WI38 (cell line): ENCODE results near the gene RAB15.

Experiments
- H3K4me3 ChIP-seq: 2 replicates; pipeline ENCODE4 v1.5.1; 2011; ENCODE audit warnings: low read depth, mild to moderate bottlenecking, control low read depth, low read length
- TF ChIP-seq, protein P1 (sequence below): IDR thresholded peaks from 2 replicates; pipeline ENCODE4 v1.5.1; 2012; ENCODE audit warnings: low read depth, mild to moderate bottlenecking, control low read depth, low read length

RAB15 gene

DNA sequence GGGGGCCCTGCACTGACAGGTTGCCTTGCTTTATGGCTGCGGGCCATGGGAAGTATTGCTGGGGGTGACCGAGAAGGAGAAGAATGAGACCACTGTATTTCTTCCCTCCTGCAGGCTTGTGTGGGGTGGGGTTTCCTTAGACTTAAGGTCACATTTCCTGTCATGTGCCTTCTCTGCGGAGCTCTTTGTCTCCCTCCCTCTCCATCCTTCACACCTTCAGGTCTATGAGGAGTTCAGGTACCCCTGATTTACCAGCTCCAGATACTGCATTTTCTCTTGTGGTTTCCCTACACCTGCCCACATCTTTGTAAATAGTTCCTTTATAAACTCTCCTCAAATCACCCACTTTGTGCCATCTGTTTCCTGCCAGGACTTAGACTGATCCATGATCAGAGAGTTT is 18.2 kb upstream of the RAB15 start:
- TF ChIP-seq, protein P1, sequence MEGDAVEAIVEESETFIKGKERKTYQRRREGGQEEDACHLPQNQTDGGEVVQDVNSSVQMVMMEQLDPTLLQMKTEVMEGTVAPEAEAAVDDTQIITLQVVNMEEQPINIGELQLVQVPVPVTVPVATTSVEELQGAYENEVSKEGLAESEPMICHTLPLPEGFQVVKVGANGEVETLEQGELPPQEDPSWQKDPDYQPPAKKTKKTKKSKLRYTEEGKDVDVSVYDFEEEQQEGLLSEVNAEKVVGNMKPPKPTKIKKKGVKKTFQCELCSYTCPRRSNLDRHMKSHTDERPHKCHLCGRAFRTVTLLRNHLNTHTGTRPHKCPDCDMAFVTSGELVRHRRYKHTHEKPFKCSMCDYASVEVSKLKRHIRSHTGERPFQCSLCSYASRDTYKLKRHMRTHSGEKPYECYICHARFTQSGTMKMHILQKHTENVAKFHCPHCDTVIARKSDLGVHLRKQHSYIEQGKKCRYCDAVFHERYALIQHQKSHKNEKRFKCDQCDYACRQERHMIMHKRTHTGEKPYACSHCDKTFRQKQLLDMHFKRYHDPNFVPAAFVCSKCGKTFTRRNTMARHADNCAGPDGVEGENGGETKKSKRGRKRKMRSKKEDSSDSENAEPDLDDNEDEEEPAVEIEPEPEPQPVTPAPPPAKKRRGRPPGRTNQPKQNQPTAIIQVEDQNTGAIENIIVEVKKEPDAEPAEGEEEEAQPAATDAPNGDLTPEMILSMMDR, result no peak

DNA sequence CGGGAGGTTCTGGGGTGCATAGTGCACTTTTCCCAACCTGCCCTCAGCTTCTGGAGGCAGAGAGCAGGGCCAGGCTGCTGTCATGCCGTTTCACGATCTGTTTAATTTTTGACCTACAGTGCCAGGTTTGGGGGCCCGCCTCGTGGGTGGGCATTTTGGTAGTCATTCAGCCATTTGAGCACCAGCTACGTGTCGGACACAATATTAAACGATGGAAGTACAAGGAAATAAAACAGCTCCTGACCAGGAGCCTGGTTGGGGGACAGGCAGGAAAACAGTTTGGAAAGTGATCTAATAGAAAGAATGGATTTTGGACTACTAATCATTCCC is 15.3 kb upstream of the RAB15 start:
- TF ChIP-seq, protein P1, result no peak
- H3K4me3 ChIP-seq, result peak overlapping the region; percentile 96

More for the DNA sequence above, 18.2 kb upstream of the RAB15 start:
- no peak overlapping the region for H3K4me3 ChIP-seq

DNA sequence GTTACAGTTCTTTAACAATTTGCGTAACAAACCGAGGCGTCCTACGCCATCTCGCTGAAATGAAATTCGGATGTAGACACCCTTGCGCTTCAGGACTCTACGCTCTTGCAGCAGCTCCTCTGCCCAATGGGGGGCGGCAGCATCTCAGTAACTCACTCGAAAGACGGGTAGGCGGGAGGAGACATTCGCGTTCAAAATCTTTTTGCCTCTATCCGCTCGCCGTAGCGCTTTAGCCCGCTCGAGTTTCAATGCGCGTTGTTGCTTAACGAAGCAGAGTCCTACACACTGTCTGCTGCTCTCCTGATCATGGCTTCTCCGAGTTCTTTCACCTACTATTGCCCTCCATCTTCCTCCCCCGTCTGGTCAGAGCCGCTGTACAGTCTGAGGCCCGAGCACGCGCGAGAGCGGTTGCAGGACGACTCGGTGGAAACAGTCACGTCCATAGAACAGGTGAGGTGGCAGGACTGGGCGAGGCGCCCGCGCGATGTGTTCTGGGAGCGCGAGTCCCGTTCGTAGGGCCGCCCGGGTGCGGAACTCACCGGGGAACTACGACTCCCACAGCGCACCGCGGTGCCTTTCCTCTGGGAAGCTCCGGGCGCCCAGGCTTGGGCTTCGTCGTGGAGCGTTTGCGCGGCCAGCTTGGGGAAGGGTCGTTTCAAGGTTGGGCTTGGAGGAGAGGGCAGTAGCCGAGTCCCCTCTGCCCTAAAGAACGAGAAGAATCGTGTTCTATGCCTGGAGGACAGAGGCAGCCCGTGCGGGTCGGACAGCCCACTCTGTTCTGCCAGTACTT is 14.7 kb upstream of the RAB15 start, which contains the start of gene FNTB:
FNTB (plus strand) TSS at position 248 of the 790 bp plus-strand sequence; CDS start at position 307, 59 bp downstream.
- TF ChIP-seq, protein P1, result peak; percentile 80
- peak within 1 kb of the TSS; percentile 96 for H3K4me3 ChIP-seq

DNA sequence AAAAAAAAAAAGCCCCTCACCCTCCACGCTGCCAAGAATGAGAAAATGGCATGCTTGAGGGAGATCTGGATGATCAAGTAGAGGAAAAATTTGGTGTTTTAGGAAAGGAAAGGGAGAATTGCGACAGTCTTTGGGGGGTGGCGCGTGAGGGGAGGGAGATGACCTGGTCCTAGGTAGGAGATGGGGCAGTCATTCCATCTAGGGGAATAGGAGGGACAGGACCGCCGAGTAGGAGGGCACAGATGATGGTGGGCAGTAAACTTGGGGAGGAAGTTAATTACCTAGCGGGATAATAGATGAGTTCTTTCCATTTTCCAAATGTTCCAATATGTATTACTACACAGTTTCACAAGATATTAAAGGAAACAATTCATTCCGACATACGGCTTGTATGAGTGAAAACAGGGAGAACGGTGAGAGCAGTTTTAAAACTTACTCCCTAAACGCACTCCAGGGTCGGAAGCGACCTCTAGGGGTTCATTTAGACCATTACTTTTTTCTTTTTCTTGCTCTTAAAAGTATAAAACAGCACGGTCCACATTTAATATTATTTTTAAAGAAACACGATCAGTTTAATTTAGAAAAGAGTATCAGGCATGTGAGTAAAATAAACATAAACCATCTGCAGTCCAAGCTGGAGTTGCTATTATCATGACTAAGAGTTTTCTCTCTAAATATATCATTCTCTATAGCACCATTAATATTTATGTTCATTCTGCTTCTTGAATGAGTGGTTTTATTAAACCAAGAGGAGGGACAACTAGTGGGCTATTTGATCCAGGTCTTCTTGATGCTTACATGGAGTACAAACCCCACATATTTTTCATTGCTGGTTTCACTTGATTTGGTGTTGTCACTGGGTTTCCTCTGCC is 11.5 kb upstream of the RAB15 start:
- TF ChIP-seq, protein P1, result peak; percentile 43; the same call in 1 of the 2 replicates
- no peak overlapping the region for H3K4me3 ChIP-seq

DNA sequence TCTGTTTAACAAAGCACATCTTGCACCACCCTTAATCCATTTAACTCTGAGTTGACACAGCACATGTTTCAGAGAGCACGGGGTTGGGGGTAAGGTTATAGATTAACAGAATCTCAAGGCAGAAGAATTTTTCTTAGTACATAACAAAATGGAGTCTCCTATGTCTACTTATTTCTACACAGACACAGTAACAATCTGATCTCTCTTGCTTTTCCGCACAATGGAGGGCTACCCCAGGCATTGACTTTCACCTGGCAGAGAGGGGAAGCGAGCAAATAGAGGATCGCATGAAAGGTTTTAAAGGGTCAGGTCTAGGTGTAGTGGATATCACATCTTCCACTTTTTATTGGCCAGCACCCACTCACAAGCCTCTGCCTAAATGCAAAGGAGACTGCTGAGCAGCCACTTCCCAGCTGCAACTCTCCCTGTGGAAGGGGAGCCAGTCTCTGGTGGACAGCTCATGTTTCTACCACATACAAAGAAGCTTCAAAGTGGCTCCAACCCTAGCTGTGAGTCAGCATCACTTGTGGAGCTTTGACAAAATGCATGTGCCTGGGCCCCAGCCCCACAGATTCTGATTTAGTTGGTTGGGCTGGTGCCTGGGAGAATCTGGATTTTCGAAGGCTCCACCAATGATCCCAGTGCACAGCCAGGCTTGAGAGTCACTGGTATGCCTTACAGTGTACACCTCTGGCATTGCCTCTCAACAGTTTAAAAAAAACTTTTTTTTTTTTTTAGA is 7.4 kb upstream of the RAB15 start:
- no peak overlapping the region for H3K4me3 ChIP-seq
- TF ChIP-seq, protein P1, result no peak

DNA sequence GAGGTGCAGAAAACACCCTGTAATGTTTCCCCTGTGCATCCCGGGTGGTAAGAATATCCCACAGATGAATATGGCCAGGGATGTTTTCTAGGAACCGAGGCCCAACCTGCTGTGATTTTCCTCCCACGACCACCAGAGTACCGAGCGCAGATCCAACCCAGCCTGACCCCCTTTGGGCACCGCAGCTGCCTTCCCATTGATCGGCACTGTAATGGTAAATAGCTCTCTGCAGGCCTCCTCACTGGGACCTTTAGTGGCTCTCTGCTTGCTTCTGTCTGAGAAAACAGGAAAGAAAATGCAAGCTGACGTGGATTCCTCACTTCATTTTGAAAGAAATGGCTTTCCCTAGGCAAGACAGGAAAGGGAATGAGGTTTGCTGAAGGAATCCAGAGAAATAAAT is 2.4 kb upstream of the RAB15 start:
- TF ChIP-seq, protein P1, result no peak
- no peak overlapping the region for H3K4me3 ChIP-seq
